Globus pallidus (tissue), 1 donor: ENCODE data around the gene PRKN.

Experiments
- DNase-seq: peaks from one replicate; pipeline ENCODE4 v3.0.0-alpha.2; 2015; ENCODE audit warnings: low spot score

PRKN gene

DNA sequence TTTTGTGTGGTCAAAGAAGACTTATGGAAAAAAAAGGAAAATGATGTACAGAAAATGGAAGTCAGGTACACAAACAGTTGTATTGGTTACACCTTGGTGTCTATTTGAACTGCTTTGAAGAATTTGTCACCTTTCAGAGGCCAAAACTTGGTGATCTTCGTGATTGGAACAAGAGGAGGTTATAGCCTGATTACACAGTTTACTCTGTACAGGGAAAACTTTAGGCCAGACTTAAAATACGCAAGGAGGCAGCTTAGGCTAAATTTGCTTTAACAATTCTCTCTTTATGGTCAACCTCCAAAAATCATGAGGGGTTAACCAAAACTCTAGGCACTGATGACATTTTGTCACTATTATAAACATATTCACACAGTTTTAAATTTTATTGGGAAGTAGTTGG is 353.7 kb downstream of the PRKN start:
- DNase-seq = no peak

DNA sequence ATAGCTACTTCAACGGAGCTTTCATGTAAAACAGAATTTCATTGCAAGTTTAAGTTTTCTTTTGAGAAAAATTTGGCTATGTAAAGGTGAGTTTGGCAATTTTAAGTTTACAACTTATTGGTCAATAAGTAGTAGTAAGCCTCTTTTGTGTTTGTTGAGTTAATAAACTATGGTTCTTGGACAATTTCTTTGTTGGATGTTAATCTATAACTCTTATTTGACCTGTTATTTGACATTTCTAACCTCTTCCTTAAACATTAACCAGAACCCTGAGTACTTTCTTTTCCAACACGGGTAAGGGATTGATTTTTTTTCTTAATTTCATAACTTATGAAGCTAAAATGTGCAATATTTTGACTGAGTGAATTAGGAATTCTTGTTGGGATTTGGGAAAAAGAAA is 354.4 kb downstream of the PRKN start:
- no peak for DNase-seq

DNA sequence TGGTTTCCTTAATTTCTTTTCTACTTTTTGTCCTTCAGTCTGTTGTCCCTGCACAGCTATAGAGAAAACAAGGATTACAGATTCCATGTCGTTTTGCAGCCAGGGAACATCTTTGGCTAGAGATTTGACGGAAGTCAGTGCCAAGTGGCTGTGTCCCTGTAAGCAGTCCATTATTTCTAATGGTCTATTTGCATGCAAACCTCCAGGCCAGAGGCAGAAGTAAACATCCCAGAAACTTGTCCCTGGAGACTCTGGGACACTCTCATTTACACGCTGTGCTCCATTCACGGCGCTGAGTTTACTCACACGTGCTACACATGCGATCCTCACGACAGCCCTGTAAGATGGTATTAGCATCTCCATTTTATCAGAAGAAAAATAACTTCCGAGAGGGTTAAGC is 355.5 kb downstream of the PRKN start:
- DNase-seq = no peak

GRCh38 chr6:162371121-162371520 is 356.4 kb downstream of the PRKN start:
- DNase-seq = no peak

- DNase-seq = no peak
Observed at GRCh38 chr6:162369091-162369490, 358.5 kb downstream of the PRKN start.

GRCh38 chr6:162364488-162364887 is 363.1 kb downstream of the PRKN start:
- DNase-seq = no peak

GRCh38 chr6:162363757-162364156 is 363.8 kb downstream of the PRKN start:
- no peak for DNase-seq

DNA sequence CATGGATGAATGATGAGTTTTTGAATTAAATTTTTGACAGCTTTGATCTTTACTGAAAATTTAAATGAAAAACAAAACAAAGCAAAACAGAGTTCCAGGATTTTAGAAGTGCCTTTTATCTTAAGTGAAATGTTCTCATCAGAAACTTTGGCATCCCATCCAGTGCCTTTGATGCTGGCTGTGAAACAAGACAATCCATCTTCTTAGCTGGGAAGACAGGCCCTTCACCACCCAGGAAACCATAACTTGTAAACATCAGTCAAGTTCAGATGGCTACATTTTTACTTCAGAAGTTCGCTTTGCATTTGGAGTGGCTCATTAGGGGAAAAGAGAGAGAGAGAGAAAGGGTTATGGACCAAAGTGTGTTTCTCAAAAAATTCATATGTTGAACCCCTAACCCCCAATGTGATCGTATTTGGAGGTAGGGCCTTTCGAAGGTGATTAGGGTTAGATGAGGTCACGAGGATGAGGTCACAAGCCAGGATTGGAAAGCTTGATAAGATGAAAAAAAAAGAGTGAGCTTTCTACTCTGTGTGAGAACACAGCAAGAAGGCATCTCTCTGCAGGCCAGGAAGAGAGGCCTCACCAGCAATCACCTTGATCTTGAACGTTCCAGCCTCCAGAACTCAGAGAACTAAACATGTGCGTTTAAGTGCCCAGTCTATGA is 366.5 kb downstream of the PRKN start:
- DNase-seq = no peak

GRCh38 chr6:162358625-162359024 is 368.9 kb downstream of the PRKN start:
- DNase-seq = no peak

DNA sequence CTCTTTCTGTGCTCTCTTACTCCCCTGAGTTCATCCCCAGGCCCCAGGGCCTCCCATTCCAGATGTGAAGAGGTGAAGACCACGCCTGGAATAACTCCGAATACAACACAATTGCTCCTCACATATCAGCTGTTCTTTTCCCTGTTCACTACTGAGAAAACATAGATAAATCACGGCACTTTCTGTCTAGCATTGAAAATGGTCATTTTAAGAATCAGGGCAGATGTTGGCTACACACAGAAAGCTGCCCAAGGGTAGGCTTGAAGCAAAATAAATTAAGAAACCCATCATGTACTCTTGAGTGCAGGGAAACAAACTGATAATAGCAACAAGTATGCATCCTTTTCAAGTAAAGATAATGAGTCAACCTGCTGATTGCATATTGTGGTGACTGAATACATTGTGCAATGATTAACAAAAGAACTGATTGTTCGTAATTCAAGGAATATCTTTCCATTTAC is 382.5 kb downstream of the PRKN start:
- no peak for DNase-seq

- DNase-seq = no peak
Observed at GRCh38 chr6:162344646-162345010, 382.9 kb downstream of the PRKN start.

GRCh38 chr6:162343936-162344645 is 383.5 kb downstream of the PRKN start:
- peak; percentile 6 for DNase-seq

DNA sequence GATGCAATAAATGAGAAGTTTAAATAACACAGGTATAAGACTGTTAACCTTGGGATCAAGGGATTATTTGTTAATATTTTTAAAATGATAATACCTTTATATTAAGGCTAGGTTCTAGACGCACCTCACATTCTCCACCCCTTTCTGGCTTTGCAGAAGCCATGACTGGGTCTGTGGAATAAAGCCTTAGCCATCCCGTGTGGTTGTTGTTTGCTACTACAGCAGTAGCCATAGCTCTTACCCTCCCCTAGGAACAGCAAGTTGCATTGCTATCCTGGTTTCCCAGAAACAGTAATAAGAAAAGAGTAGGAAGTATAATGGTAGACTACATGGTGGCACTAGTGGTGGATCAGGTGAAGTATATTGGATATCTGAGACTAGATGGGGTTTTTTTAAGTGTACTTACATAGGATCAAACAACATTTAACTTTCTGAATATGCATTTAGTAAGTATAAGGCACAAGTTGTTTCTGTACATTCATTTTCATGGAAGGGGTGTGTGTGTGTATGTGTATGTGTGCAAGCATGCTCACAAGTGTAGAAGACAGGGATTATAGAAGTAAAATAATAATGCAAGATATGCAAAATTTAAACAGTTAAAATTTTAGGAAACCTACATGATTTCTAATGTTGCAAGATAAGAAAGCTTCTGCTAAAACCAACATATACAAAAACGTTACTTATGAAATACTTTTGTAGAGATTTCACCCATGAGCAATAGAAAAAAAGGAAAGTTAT is 384.2 kb downstream of the PRKN start:
- no peak for DNase-seq

GRCh38 chr6:162337412-162337811 is 390.2 kb downstream of the PRKN start:
- DNase-seq = no peak

- no peak for DNase-seq
Observed at GRCh38 chr6:162336359-162336758, 391.2 kb downstream of the PRKN start.

GRCh38 chr6:162332365-162332764 is 395.2 kb downstream of the PRKN start:
- no peak for DNase-seq

GRCh38 chr6:162331911-162332310 is 395.7 kb downstream of the PRKN start:
- no peak for DNase-seq

GRCh38 chr6:162325826-162326225 is 401.7 kb downstream of the PRKN start:
- no peak for DNase-seq

DNA sequence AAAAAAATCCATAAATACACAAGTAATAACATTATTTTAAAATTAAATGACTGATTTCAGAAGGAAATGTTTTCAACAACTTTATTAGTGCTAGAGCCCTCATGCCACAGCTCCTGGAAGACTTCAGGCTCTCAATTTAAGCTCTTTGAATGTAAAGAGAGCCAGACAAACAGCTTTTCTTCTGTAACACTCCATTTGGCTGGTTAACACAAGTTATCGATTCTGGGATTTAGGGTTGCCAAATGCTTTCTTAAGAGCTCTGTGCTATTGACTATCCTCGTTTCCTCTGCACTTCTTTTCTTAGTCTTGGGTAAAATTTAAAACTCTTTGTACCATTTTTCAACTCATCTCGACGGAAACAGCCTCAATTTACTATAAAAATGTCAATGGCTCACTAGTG is 402.5 kb downstream of the PRKN start:
- no peak for DNase-seq

DNA sequence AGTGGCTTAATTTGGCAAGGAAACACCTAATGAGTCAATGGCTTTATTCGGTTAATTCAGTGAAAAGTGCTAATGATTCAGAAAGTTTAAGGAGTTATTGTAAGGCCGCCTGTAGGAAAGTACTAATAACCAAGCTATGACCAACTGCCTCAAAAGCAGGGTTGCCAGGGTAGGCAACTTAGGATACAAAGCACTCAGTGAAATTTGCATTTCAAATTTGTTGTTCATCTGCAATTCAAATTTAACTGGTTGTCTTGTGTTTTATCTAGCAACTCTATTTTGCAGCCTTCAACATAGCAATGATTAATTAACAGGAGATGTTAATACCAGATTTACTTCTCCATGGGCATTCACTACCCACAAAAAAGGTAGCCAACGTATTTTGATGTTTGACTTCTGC is 412.3 kb downstream of the PRKN start:
- no peak for DNase-seq

DNA sequence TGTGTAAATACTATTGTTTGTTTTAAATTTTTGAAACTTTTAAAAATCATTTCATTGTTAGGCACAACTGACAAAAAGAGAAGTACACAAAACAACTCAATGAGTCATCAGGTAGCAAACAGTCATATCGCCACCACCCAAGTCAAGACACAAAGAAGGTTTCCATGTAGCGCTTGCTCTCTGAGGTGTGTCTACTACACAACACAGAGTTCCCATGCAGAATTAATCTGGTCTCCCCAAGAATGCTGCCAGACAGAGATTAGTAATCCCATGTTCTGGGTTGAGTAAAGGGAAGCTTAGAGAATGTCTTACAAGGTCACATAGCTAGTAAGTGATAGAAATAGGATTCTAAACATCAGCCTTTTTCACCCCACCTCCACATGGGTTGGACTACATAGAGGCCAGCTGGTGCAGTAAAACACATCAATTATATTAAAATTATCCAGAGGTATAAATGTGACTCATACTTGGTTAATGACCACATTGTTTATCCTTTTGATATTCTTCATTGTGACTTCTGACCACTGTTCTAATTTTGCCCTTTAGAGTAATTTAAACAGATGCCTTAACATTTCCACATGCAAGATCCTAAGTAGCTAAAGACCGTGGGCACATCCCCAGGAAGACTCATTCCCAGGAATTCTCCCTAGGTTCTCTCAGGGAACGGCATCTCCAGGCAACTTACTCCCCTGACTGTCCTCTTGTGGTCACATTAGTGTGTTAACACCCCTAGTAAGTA is 413.5 kb downstream of the PRKN start:
- no peak for DNase-seq

DNA sequence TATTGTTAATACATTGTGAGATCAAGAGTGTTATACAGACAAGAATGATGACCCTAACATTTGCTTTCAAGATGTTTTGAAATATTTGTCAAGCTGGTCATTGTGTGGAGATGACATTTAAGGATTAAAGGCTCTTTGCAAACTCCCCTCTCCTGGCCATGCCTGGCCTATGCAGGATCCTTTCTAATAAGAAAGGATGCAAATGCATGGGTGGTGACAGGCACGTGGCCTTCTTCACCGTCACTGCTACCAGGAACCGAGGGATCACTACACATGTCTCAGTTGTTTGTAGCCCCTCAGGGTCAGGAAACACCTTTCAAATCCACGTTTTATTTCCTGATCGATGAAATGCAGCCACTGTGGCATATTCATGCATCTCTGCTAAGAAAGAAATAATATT is 419.7 kb downstream of the PRKN start:
- DNase-seq = no peak

DNA sequence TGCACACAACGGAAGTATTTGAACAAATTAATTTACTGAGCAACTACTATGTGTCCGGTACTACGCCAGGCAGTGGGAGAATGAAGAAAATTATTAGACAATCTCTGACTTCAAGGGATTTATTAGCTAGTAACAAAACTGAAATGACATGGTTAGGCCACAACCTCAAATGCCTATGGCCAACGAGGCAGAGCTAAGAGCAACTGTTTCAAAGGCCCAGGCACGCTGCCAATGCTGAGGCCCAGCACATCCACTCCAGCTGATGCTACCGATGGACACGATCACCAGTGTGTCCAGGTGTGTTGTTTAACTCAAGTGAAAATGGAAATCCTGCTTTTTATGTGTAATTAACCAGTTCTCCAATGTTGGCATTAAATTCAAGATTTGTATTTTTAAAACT is 420.9 kb downstream of the PRKN start:
- no peak for DNase-seq
